Choroid plexus epithelial cell (primary cell): ENCODE results near the gene ZNF575.

Experiments used
- DNase-seq: peaks from one replicate; pipeline ENCODE4 v3.0.0-alpha.2; 2010; ENCODE audit warnings: low read depth
- H3K4me3 ChIP-seq: 2 replicates; pipeline ENCODE4 v1.5.1; 2011; ENCODE audit warnings: low read depth, mild to moderate bottlenecking, control low read depth, low read length, moderate library complexity
- CTCF ChIP-seq: conservative IDR thresholded peaks from 2 replicates; pipeline ENCODE4 v1.5.1; 2011; ENCODE audit warnings: low read depth, mild to moderate bottlenecking, control low read depth, inconsistent platforms, low read length, moderate library complexity

ZNF575 gene

GRCh38 chr19:43532962-43533545 lies at the start of gene ZNF575:
ZNF575 (plus strand) TSS chr19:43533188; CDS start chr19:43534423, 1,235 bp downstream.
- DNase-seq = peak; percentile 95

GRCh38 chr19:43483281-43483680 lies 49.7 kb upstream of the ZNF575 start:
- no peak overlapping the region for H3K4me3 ChIP-seq
- TF ChIP-seq CTCF = no peak
- no peak for DNase-seq

More at GRCh38 chr19:43532962-43533545, at the start of gene ZNF575:
- H3K4me3 ChIP-seq = peak within 1 kb of the TSS; percentile 58
- no peak for TF ChIP-seq CTCF

GRCh38 chr19:43485951-43486350 lies 47.0 kb upstream of the ZNF575 start:
- no peak for DNase-seq
- no peak for TF ChIP-seq CTCF
- no peak overlapping the region for H3K4me3 ChIP-seq

GRCh38 chr19:43486412-43486811 lies 46.6 kb upstream of the ZNF575 start:
- no peak overlapping the region for H3K4me3 ChIP-seq
- DNase-seq = no peak
- TF ChIP-seq CTCF = no peak

GRCh38 chr19:43488179-43488578 lies 44.8 kb upstream of the ZNF575 start:
- H3K4me3 ChIP-seq = no peak overlapping the region
- TF ChIP-seq CTCF = no peak
- DNase-seq = no peak

- peak; percentile 40 for DNase-seq
- no peak for TF ChIP-seq CTCF
- H3K4me3 ChIP-seq = no peak overlapping the region
Measured at GRCh38 chr19:43489310-43489709, 43.7 kb upstream of the ZNF575 start.

- no peak for TF ChIP-seq CTCF
- DNase-seq = no peak
- no peak overlapping the region for H3K4me3 ChIP-seq
Measured at GRCh38 chr19:43489979-43490599, 42.9 kb upstream of the ZNF575 start.
